DOHH2 (cell line): ENCODE measurements around the gene SDR9C7.

ENCODE experiments used
- EZH2phosphoT487 ChIP-seq: fragments of 200-600 bp; sonication (generic); IDR thresholded peaks from 2 replicates; pipeline ENCODE4 v1.6.1; 2017; ENCODE audit warnings: borderline replicate concordance, mild to moderate bottlenecking, antibody characterized with exemption, low read length, moderate library complexity, mixed read lengths
- TF ChIP-seq, protein P1 (sequence below): fragments of 200-600 bp; sonication (generic); IDR thresholded peaks from one replicate; pipeline ENCODE4 v1.5.1; 2014; ENCODE audit warnings: antibody characterized with exemption, mild to moderate bottlenecking, low read depth, low read length; ENCODE audit not compliant: poor library complexity, severe bottlenecking

DNA sequence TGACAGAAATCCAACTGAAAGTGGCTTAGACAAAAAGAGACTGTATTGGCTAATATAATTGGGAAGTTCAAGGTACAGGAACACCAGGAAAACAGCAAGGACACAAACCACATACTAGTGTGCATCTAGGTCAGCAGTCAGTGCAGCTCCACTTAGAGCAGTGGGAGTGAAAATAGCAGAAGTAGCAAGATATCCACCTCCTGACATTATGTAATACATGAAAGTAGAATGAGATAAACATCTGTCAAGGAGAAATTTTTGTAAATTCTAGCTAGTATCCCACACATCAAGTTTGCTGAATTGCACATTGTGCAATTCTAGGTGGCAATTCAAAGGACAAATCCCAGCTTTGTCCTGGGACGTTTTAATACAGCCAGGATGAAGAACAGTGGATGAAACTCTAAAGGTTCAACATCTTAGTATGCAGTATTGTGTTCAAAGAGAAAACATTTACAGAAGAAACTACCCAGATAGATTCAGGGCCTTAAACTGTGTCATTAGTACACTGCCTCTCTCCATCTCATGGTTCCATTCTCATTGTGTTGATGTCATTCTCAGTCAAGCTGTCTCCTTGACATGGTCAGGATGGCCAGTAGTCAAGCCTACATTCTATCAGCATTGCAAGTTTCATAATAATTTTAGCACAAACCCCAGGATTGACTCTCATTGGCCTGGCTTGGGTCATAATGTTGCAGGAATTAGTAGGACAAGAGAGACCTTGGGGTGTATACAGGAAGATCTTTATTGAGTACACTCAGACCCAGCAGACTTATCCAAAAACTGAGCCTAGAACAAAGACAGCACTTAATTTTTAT, 56.8 kb downstream of the SDR9C7 start:
- TF ChIP-seq, protein P1, sequence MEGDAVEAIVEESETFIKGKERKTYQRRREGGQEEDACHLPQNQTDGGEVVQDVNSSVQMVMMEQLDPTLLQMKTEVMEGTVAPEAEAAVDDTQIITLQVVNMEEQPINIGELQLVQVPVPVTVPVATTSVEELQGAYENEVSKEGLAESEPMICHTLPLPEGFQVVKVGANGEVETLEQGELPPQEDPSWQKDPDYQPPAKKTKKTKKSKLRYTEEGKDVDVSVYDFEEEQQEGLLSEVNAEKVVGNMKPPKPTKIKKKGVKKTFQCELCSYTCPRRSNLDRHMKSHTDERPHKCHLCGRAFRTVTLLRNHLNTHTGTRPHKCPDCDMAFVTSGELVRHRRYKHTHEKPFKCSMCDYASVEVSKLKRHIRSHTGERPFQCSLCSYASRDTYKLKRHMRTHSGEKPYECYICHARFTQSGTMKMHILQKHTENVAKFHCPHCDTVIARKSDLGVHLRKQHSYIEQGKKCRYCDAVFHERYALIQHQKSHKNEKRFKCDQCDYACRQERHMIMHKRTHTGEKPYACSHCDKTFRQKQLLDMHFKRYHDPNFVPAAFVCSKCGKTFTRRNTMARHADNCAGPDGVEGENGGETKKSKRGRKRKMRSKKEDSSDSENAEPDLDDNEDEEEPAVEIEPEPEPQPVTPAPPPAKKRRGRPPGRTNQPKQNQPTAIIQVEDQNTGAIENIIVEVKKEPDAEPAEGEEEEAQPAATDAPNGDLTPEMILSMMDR, result no peak
- TF ChIP-seq EZH2phosphoT487, result no peak
